SW480 (cell line): ENCODE data around the gene ZNF438.

Experiments
- DNase-seq: peaks from one replicate; pipeline ENCODE4 v3.0.0-alpha.2; 2016; ENCODE audit warnings: low spot score

ZNF438 gene

GRCh38 chr10:30847199-30847598 lies 184.5 kb downstream of the ZNF438 start:
- DNase-seq: no peak

GRCh38 chr10:30846710-30847109 lies 185.0 kb downstream of the ZNF438 start:
- DNase-seq: no peak

GRCh38 chr10:30842894-30843293 lies 188.8 kb downstream of the ZNF438 start:
- DNase-seq: no peak

DNA sequence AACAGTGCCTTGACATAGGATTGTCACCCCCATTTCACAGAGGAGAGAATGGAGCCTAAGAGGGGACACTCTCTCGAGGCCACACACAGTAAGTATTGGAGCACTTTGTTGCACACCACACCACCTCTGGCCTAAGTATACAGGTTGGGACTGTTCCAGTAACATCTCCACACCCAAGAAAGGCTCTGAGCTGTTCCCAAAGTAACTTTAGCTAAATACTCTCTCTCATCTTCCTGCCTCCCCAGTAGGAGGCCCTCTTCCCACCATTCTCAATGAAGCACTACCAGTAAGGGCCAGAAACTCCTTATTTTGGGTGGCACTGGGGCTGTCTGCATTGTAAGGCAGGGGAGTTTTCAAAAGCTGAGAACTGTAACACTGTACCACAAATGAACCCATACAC lies 189.5 kb downstream of the ZNF438 start:
- no peak for DNase-seq

DNA sequence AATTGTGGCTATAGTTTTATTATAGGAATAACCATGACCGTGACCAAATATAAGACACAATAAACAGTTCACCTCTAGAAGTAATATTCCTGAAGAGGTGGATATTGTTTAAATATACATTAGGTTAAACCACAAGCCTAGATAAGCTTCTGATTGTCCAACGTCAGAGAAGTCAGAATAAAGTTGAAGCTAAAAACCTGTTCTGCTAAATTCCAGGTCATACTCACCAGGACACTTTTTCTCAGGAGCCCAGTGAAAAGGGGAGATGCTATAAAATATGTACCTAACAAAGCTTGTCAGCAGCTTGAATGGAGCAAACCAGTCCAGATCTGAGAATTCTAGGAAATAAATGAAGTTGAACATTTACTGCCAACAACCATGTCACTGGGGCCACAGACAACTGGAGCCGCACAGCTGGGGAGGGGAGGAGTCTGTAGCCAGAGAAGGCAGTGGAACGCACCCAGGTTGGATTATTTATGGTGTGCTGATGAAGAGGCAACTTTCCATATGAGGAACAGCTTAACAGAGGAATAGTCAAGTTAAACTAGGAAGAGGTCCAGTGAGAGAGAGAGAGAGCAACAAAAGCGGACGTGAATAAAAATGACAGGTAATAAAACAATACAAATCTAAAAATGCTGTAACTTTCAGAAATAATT lies 191.1 kb downstream of the ZNF438 start:
- no peak for DNase-seq

- DNase-seq: no peak
Observed at GRCh38 chr10:30839652-30840051, 192.0 kb downstream of the ZNF438 start.

- no peak for DNase-seq
Observed at GRCh38 chr10:30836406-30836805, 195.3 kb downstream of the ZNF438 start.

- DNase-seq: no peak
Observed at GRCh38 chr10:30835146-30835545, 196.5 kb downstream of the ZNF438 start.

DNA sequence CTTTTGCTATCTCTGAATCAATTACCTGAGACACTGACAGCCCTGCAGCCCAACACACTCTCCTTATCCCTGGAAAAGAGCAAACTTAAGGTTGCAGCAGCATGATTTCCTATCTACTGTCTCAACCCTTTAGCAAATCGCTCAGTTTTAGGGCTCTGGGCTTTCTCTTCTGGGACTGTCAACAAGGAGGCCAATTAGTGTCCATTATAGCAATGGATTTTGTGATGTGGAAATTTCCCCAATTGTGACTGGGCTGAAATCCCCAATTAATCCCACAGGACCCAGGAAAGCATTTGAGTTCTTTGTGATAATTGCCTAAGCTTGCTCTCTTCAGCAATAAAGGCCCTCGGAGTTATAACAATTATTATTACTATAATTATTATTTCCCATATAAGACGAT lies 197.0 kb downstream of the ZNF438 start:
- no peak for DNase-seq

DNA sequence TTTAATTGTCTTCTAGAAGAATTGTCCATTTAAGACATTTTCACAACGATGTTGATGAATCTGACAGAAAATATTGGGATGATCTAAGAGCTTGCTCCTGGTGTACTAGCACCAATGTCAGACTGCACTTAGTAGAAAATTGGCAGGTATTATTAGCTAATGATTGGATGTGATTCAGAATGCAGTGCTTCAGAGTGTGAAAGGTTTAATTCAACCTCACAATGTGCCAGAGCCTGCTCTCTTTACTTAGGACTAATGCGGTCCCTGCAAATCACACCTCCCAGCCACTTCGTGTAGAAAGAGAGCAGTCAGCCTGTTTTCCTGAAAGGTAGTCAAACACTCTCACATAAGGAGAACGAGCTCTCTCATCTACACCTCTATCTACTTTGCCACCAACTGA lies 197.5 kb downstream of the ZNF438 start:
- no peak for DNase-seq

GRCh38 chr10:30833628-30833970 lies 198.1 kb downstream of the ZNF438 start:
- no peak for DNase-seq

GRCh38 chr10:30832749-30833627 lies 198.7 kb downstream of the ZNF438 start:
- DNase-seq: no peak

DNA sequence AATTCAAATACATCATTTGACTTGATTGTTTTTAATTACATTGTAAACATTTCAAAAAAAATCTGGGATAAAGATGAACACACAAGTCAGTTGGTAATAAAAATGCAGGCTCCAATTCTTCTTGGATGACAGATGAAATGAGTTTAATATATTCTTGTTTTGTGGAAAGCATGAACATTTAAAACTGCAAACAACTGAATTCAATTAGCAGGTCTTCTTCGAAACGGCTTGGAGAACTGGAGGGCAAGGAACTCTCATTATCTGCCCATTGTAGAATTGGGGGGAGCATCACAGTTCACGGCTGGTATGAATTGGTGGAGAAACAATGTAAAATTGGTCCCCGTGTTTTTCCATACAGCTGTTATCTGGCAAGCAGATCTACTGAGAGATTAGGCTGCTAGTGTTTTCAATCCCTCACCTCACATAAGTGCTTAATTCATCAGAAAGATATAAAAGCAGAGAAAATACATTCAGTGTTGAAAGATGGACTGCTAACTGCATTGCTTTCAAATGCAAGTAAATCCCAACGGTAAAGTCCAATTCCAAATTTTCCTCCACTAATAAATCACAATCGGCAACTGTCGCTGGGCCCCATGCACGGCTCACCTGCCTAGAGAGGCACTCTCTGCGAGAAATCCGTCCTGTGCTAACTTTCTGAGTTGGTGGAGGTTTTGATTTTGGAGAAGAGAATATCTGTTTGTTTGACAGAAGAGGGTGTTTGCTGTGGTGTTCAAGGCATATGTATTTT lies 199.5 kb downstream of the ZNF438 start:
- DNase-seq: no peak

DNA sequence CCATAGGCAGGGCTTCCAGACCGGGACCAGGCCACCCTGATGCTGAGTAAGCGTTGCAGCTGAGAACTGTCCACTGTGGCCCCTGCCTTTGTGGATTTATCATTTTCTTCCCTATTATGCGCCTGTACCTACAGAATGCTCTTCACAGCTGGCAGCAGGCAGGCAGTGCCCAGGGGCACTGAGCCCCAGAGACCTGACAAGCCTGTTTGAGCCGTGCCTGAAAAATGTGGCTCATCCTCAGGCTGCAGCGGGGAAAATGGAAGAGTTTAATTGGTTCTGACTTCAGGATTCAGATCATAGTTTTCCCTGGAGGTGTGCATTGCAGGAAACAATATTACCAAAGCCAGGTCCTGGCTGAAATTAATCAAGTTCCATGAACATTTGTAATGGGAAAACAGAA lies 200.2 kb downstream of the ZNF438 start:
- DNase-seq: no peak

- no peak for DNase-seq
Observed at GRCh38 chr10:30830315-30831230, 201.1 kb downstream of the ZNF438 start.

DNA sequence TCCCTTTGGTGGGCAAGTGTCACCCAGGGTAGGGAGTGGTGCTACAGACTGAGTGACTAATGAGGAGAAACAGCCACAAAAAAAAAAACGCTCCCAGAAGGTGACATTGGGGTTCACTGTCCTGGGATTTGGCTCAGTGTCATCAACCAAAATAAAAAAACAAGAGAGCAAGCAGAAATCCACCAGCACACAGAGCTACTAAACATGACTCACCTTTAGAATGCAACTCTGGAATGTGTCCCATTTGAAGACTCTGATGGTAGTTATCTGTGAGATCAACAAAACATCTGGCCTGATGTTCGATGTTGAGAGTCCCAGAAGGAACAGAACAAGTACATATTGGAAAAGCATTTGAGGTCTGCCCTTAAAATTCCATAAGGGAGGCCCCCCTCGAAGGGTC lies 201.8 kb downstream of the ZNF438 start:
- no peak for DNase-seq

DNA sequence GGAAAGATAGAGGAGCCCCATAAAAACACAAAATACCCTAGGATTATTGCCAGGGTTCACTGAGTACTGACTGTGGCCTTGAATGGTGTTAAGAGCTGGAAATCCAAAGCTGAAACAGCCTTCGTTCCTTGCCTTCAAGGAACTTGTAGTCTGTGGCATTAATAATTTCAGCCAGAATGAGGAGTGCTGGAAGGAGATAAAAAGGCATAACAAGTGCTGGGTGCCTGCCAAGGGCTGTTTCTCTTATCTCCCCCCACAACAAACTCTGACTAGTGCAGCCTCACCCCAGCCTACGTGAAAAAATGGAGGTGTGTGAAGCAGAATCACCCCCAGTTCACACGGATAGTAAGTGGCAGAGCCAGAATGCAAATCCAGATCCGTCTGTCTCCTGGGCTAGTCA lies 203.0 kb downstream of the ZNF438 start:
- DNase-seq: no peak

DNA sequence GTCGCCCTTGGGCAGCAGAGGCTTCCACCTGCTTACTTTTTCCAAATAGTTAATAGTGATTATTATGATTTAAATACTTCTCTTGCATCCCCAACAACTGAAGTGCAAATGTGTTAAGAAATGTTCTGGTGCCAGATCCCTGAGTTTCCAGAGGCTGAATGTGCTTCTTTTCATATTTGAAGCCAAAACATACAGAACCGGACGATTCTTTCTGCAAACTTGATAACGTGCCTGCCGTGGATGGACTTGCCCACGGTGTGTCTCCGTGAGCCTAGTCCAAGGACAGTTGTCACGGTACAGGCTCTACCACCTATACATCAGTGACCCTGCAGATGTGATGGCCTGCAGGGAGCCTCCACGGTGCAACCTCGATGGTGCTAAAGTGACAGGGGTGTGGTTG lies 203.5 kb downstream of the ZNF438 start:
- DNase-seq: no peak

DNA sequence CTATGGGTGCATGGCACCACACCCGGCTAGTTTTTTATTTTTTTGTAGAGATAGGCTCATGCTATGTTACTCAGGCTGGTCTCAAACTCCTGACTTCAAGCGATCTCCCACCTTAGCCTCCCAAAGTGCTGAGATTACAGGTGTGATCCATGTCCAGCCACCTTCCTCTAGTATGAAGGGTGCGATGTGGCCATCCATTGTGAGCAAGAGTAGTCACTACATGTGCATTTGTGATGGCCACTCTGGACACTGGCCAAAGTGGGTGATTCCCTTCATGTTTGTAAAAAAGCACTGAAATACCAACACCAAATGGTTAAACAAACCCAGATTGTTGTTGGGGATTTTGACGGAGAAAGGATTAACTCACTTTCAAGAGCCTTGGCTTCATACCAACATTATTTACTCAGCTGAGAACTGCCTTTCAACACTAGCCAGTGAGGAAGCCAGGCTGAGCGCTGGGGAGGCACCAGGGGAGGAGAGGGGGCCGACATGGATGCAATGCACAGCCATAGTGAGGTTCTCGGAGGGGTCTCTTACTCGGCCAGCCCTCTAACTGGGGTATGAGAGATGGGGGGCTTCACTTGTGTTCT lies 204.0 kb downstream of the ZNF438 start:
- DNase-seq: no peak

DNA sequence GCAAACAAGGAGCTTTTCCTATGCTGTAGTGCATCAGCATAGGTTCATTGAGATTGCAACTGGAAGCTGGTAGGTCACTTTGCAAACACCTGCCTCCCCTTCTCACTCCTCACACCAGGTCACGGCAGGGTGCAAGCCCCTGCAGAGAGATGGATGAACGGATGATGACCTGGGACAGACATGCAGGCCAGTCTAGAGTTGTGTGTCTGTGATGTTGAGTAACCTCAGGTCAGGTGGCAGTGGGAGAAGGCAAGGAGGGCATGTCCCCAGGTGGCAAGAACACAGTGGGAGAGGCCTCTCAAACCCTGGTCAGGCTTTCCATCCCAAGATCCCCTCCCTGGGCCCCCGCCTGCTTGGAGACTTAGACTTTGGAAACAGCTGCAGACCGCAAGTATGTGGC lies 205.0 kb downstream of the ZNF438 start:
- DNase-seq: no peak

DNA sequence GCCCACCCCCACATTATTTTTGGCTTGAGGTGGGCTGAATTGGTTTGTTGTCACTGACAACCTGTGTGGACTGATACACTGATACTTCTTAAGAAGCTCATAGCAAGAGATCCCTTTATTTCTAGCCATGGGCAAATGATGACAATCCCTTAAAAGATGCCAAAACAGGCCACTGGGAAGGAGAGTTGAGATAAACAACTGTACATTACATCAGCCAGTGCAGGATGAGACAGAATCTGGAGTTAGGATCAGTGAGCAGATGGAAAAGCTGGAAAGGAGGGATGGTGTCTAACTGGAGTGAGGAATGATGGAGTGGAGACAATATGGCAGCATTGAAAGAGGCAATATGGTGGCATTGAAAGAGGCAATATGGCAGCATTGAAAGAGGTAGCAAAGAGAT lies 206.2 kb downstream of the ZNF438 start:
- no peak for DNase-seq

DNA sequence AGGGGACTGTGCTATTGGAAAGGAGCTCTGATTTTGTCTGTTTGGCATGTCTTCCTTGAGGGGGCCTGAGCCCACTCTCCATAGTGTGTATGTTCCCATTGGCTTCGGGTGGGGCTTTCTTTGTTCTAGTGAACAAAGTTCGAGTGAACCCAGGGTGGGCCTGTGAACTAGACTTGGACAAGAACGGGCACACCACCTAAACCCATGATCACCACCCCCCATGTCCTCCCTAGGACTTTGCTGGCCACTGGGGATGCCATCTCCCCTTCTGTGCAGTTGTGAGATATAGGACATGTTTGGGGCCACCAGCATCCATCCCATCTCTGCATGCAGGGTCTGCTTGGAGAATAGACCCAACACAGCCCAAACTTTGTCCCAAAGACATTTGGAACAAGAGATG lies 206.6 kb downstream of the ZNF438 start:
- DNase-seq: no peak
